ENCODE results near the gene TBC1D30.

DNA sequence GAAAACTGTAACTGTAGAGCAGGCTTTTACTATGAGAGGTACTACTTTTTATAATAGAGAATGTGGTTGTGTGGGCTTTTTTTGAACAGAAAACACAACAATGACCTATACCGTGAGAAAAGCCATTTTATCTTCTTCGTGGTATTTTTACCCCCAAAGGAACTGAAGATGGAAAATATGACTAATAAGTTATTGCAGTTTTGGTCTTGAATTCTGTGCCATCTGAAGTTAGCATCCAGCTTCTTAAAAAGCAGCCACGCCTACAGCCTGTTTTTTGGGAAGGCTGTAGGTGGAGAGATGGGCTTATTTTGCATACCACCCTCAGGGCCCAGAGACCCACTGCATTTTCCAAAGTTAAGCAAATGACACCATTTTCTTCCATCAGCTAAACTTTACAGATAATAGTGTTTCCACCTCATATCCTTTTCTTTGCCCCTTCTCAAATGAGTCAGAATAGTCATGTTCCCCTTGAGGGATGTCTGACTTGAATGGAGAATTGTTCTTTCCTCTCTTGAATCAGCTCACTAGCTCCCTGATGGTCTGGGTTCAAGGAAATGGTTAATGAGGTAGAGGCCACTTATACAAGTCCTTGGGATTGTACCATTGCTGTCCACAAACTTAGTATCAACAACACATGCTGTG, 53.0 kb downstream of the TBC1D30 start:
- no peak for TF ChIP-seq CTCF (IDR thresholded peaks at IDR 0.05)
- no peak for TF ChIP-seq POLR2A (IDR thresholded peaks at IDR 0.05)
